Esophagus muscularis mucosa (tissue), 4 donors: Measurements from ENCODE around the gene FXYD6. TPM values are rescaled to one million over a fixed set of nuclear protein-coding genes. Genes with fewer than 3 reads are reported as not detected.

Source experiments
- DNase-seq: peaks from one replicate; pipeline ENCODE4 v3.0.0-alpha.2; 2017; ENCODE audit errors: extremely low spot score
- H3K27ac ChIP-seq, 4 donors: fragments of 200-600 bp; sonication (generic); replicated peaks in 1 of 4; 1 replicate in 3 of 4; 2 replicates in 1 of 4; pipeline ENCODE4 v1.5.1; 2016 to 2019; ENCODE audit warnings: mild to moderate bottlenecking in 1 of 4
- H3K27me3 ChIP-seq, 4 donors: fragments of 200-600 bp; sonication (generic); one replicate each; pipeline versions ENCODE4 v1.5.1 to v1.6.0; 2016 to 2019
- H3K36me3 ChIP-seq, 4 donors: fragments of 200-600 bp; sonication (generic); one replicate each; pipeline ENCODE4 v1.5.1; 2016 to 2019
- H3K4me1 ChIP-seq, 4 donors: fragments of 200-600 bp; sonication (generic); one replicate each; pipeline ENCODE4 v1.5.1; 2016 to 2019
- H3K4me3 ChIP-seq, 4 donors: fragments of 200-600 bp; sonication (generic); 1 replicate in 2 of 4; 2 replicates in 2 of 4; pipeline ENCODE4 v1.5.1; 2016 to 2019; ENCODE audit warnings: mild to moderate bottlenecking in 4 of 4, moderate library complexity in 1 of 4
- H3K9me3 ChIP-seq, 4 donors: fragments of 200-600 bp; sonication (generic); 1 replicate in 3 of 4; 2 replicates in 1 of 4; pipeline ENCODE4 v1.5.1; 2016 to 2019
- EP300 ChIP-seq: sonication (generic); formaldehyde crosslinking; IDR thresholded peaks from one replicate; pipeline ENCODE4 v1.6.1; 2017; ENCODE audit warnings: antibody characterized with exemption
- POLR2A ChIP-seq: fragments of 450-650 bp; IDR thresholded peaks from one replicate; pipeline ENCODE4 v1.6.1; 2017; ENCODE audit warnings: antibody characterized with exemption, moderate library complexity, mild to moderate bottlenecking, low read depth
- POLR2AphosphoS5 ChIP-seq, 2 donors: sonication (generic); formaldehyde crosslinking; IDR thresholded peaks; one replicate each; pipeline ENCODE4 v1.6.1; 2017; ENCODE audit warnings: antibody characterized with exemption in 2 of 2
- WGBS: methylation state at CpG from one replicate; pipeline ENCODE4 v1.1.5; 2018; 5-methylcytosine and 5-hydroxymethylcytosine counted together
- intact Hi-C: fragments of 100-400 bp; cut with DNase I; formaldehyde crosslinking; loops from one replicate; pipeline ENCODE4 v1.15.1; 2023
- total RNA-seq, 4 donors: library from RNA; depleted of rRNA; stranded (reverse); fragments of >200 nt; gene quantifications; one replicate each; pipeline versions ENCODE4 v1.1.0 to v1.2.1, GENCODE V29; 2016
- TF ChIP-seq, protein P1 (sequence below), 3 experiments: fragments of 200-600 bp in 2 of 3; fragments of 450-650 bp in 1 of 3; sonication (generic) in 2 of 3; IDR thresholded peaks; one replicate each; pipeline ENCODE4 v1.5.1; 2017 to 2019; ENCODE audit warnings: antibody characterized with exemption in 3 of 3, mild to moderate bottlenecking in 2 of 3, moderate library complexity in 1 of 3

Gene FXYD6
- total RNA-seq, 4 donors from 2014 or later, result 78.9 to 105 (median 91.5) TPM

DNA sequence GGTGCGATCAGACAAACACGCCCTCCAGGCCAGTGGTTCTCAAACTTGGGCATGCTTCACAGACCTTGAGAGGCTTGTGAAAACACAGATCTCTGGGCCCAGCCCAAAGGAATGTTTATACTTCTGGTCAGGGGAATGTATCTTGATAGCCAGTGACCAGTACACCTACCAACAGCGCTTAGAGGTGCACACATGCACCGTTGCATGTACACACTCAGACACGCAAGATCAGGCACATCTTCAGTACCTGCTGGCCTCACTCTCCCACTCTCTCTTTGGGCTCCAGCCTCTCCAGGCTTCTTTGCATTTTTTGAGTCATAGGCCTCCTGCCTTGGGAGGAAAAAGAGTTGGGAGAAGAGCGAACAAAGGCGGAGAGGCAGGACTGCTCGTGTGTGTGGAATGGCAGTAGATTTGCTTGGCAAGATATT, 11.7 kb upstream of the FXYD6 start:
- no peak for DNase-seq
- Histone ChIP-seq H3K27ac (no peak overlapping the region), H3K4me3 (no peak overlapping the region), H3K4me1 (peaks cover 17 to 32% (median 22%) of the 10 kb centered on the region in 4 donors), H3K36me3 (no peaks in the 10 kb centered on the region), H3K9me3 (no peaks in the 10 kb centered on the region), H3K27me3 (no peaks in the 10 kb centered on the region)
- intact Hi-C loops, result no loop called here
- TF ChIP-seq, protein P1, sequence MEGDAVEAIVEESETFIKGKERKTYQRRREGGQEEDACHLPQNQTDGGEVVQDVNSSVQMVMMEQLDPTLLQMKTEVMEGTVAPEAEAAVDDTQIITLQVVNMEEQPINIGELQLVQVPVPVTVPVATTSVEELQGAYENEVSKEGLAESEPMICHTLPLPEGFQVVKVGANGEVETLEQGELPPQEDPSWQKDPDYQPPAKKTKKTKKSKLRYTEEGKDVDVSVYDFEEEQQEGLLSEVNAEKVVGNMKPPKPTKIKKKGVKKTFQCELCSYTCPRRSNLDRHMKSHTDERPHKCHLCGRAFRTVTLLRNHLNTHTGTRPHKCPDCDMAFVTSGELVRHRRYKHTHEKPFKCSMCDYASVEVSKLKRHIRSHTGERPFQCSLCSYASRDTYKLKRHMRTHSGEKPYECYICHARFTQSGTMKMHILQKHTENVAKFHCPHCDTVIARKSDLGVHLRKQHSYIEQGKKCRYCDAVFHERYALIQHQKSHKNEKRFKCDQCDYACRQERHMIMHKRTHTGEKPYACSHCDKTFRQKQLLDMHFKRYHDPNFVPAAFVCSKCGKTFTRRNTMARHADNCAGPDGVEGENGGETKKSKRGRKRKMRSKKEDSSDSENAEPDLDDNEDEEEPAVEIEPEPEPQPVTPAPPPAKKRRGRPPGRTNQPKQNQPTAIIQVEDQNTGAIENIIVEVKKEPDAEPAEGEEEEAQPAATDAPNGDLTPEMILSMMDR (IDR thresholded peaks at IDR 0.05), result no peak
- TF ChIP-seq POLR2A, result no peak
- no peak for TF ChIP-seq POLR2AphosphoS5 (IDR thresholded peaks at IDR 0.05)
- no peak for TF ChIP-seq EP300
- 85% methylated on average over 6 of the region's 8 CpGs for WGBS

DNA sequence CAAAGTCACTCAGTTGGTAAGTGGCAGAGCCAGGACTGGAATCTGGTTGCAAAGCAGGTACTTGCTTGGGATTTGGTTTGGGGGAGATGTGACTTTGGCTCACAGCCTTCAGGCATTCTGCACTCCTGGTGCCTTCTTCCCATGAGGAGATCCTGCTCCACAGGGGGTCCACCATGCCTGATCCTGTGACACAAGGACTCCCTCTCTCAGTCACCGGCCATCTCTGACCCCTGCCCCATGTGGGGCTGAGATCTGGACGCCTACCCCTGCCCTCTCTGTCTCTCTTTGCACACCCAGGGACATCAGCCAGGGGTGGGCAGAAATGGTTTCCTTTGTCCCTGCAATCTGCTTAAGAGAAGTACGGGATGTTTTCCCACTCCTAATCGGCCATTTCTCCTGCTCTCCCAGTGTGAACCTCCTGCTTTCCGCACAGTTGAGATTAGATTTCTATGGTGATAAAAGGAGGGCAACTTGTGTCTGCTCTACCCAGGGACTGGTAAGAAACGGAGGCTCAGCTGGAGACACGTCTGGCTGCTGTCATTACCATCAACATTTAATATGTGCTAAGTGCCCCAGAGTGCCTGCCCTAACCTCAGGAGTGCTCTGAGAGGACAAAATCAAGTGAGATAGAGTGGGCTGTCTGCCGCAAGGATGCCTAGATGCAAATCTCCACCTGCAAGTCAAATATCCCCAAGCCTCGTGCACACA, 11.1 kb upstream of the FXYD6 start:
- Histone ChIP-seq H3K27me3 (no peaks in the 10 kb centered on the region), H3K9me3 (no peaks in the 10 kb centered on the region), H3K4me3 (no peak overlapping the region), H3K36me3 (no peaks in the 10 kb centered on the region), H3K4me1 (peaks cover 17 to 38% (median 27%) of the 10 kb centered on the region in 4 donors), H3K27ac (no peak overlapping the region)
- no peak for DNase-seq
- intact Hi-C loops, result no loop called here
- WGBS, result 82% methylated on average over 8 of the region's 9 CpGs
- TF ChIP-seq EP300 (no peak), POLR2AphosphoS5 (IDR thresholded peaks at IDR 0.05) (no peak), POLR2A (no peak)
- TF ChIP-seq, protein P1 (IDR thresholded peaks at IDR 0.05), result no peak

DNA sequence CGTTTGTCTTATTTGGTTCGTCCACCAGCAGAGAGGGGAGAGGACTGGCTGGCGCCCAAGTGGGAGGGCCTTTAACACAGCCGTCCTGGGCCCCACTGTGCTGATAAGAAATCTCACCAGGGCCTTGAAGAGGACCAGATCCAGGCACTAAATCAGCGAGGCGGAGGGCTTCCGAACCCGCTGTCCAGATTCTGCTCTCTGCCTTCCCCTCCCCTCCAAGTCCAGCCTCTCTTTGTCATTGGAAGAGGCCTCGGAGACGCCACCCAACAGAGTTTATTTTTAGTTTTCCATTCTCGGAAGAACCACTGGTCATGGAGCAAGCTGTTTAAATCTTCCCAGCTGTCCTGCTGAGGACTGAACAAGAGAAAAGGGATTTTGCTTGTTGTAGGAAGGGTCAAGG, 9.3 kb upstream of the FXYD6 start:
- no peaks in the 10 kb centered on the region for H3K9me3 ChIP-seq
- intact Hi-C loops, result no loop called here
- peaks cover 20 to 51% (median 33%) of the 10 kb centered on the region in 4 donors for H3K4me1 ChIP-seq
- no peaks in the 10 kb centered on the region for H3K27me3 ChIP-seq
- TF ChIP-seq POLR2AphosphoS5 (IDR thresholded peaks at IDR 0.05) (peak; percentile 67 to 72), POLR2A (no peak)
- H3K27ac ChIP-seq, result peak overlapping the region; percentile 77 to 86 (median 79)
- no peaks in the 10 kb centered on the region for H3K36me3 ChIP-seq
- no peak for DNase-seq
- H3K4me3 ChIP-seq, result peak overlapping the region; percentile 34 to 40 (median 36)
- WGBS, result 23% methylated on average over 11 of the region's 11 CpGs

DNA sequence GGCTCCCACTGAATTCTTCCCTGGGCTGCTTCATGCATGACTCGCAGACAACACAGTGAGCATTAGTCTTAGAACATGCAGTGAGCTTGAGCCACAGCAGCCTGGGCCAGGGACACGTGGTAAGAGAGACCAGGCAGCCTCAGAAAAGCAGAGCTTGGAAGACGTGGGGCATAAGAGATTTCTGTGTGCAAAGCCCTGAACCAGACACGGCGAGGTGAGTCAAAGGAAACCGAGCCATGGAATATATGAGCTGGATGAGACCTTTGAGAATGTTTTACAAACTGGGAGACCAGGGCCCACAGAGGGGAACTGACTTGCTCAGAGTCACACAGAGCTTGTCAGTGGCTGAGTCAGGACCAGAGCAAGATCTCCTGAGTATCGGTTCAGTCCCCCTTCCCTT, 8.5 kb upstream of the FXYD6 start:
- Histone ChIP-seq H3K4me1 (peaks cover 20 to 53% (median 33%) of the 10 kb centered on the region in 4 donors), H3K36me3 (no peaks in the 10 kb centered on the region), H3K4me3 (no peak overlapping the region), H3K27me3 (no peaks in the 10 kb centered on the region), H3K9me3 (no peaks in the 10 kb centered on the region), H3K27ac (peak overlapping the region; percentile 77 to 86 (median 79))
- intact Hi-C loops, result no loop called here
- TF ChIP-seq POLR2A, result no peak
- TF ChIP-seq POLR2AphosphoS5 (IDR thresholded peaks at IDR 0.05), result peak in 1 of 2 donors; percentile 39
- DNase-seq, result no peak
- 63% methylated on average over 7 of the region's 7 CpGs for WGBS

DNA sequence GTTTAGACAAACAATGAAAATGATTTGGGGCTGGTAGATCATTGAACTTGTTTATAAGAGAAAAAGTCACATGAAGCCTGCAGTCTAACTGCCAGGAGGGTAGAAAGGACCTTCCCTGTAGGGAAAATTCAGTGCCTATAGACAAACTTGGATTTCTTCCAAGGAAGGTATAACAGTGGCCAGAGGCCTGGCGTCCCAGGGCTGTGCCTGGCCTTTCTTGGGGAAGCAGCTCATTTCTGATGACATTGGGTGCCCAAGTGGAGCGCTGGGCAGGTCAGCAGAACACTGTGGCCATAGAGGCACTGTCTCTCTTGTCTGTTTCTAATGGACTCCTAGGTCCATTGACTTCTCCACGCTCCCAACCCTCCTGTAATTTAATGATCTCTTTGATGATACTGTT, 6.6 kb upstream of the FXYD6 start:
- Histone ChIP-seq H3K4me3 (no peak overlapping the region), H3K27me3 (peaks cover 0 to under 1% (median 0%) of the 10 kb centered on the region in 4 donors), H3K27ac (peak overlapping the region in 3 of 4 donors; percentile 14 to 68 (median 67)), H3K4me1 (peaks cover 20 to 53% (median 34%) of the 10 kb centered on the region in 4 donors), H3K9me3 (no peaks in the 10 kb centered on the region), H3K36me3 (no peaks in the 10 kb centered on the region)
- intact Hi-C loops, result no loop called here
- WGBS, result 94% methylated on average over 2 of the region's 3 CpGs
- no peak for DNase-seq
- TF ChIP-seq POLR2A, result no peak
- TF ChIP-seq POLR2AphosphoS5 (IDR thresholded peaks at IDR 0.05), result no peak
- TF ChIP-seq, protein P1 (IDR thresholded peaks at IDR 0.05), result no peak
- TF ChIP-seq EP300, result no peak
